ENCODE results near the gene PRSS50. TPM values are rescaled to one million over a fixed set of nuclear protein-coding genes. Genes with fewer than 3 reads are reported as not detected.
A peak's percentile ranks its signal among the peaks of the same experiment; 100 is the strongest.

Gene PRSS50
- total RNA-seq, 4 donors from 2014 or later: 0.13 to 0.52 TPM; not detected in 2

GRCh38 chr3:46667061-46667621, 50.5 kb downstream of the PRSS50 start:
- intact Hi-C loops (cut with DNase I; ENCODE audit: low total_unique reads): no loop called here
- no peak overlapping the region for H3K4me3 ChIP-seq (ENCODE audit: low read depth, poor library complexity, severe bottlenecking)
- TF ChIP-seq CTCF (IDR thresholded peaks at IDR 0.05): no peak
- no peak for TF ChIP-seq POLR2A (IDR thresholded peaks at IDR 0.05)
- 84 to 85% methylated on average over 5 to 6 of the region's 8 CpGs for WGBS, 2 donors
- peak in 1 of 2 donors; percentile 75 for DNase-seq (ENCODE audit: low spot score in 2 of 2)

GRCh38 chr3:46666453-46666845, 51.2 kb downstream of the PRSS50 start:
- 67 to 81% methylated on average over 5 to 7 of the region's 7 CpGs for WGBS, 2 donors
- intact Hi-C loops (cut with DNase I; ENCODE audit: low total_unique reads): no loop called here
- peak in 1 of 2 donors; percentile 77 for DNase-seq (ENCODE audit: low spot score in 2 of 2)
- H3K4me3 ChIP-seq (ENCODE audit: low read depth, poor library complexity, severe bottlenecking): no peak overlapping the region
- TF ChIP-seq CTCF (IDR thresholded peaks at IDR 0.05) (no peak), POLR2A (IDR thresholded peaks at IDR 0.05) (no peak)

- WGBS, 2 donors: 84 to 89% methylated on average over 9 of the region's 9 CpGs
- intact Hi-C loops (cut with DNase I; ENCODE audit: low total_unique reads): no loop called here
- TF ChIP-seq CTCF (IDR thresholded peaks at IDR 0.05): no peak
- TF ChIP-seq POLR2A (IDR thresholded peaks at IDR 0.05): no peak
- H3K4me3 ChIP-seq (ENCODE audit: low read depth, poor library complexity, severe bottlenecking): no peak overlapping the region
- DNase-seq (ENCODE audit: low spot score in 2 of 2): peak in 1 of 2 donors; percentile 77
Observed at GRCh38 chr3:46665763-46666452, 51.8 kb downstream of the PRSS50 start.

GRCh38 chr3:46664971-46665762, 52.5 kb downstream of the PRSS50 start:
- no peak for TF ChIP-seq POLR2A (IDR thresholded peaks at IDR 0.05)
- no peak for TF ChIP-seq CTCF (IDR thresholded peaks at IDR 0.05)
- intact Hi-C loops (cut with DNase I; ENCODE audit: low total_unique reads): no loop called here
- peak in 1 of 2 donors; percentile 70 for DNase-seq (ENCODE audit: low spot score in 2 of 2)
- WGBS, 2 donors: 72 to 81% methylated on average over 21 to 23 of the region's 23 CpGs
- no peak overlapping the region for H3K4me3 ChIP-seq (ENCODE audit: low read depth, poor library complexity, severe bottlenecking)

GRCh38 chr3:46664188-46664970, 53.3 kb downstream of the PRSS50 start:
- WGBS, 2 donors: 94 to 95% methylated on average over 6 of the region's 6 CpGs
- intact Hi-C loops (cut with DNase I; ENCODE audit: low total_unique reads): no loop called here
- TF ChIP-seq CTCF (IDR thresholded peaks at IDR 0.05) (no peak), POLR2A (IDR thresholded peaks at IDR 0.05) (no peak)
- H3K4me3 ChIP-seq (ENCODE audit: low read depth, poor library complexity, severe bottlenecking): no peak overlapping the region
- peak; percentile 11 to 79 for DNase-seq (ENCODE audit: low spot score in 2 of 2)
